GM18505 (cell line): ENCODE results near the gene PSMD13.
"Not testable (repeated sequence)": the region's sequence is repeated elsewhere in the genome, so short reads cannot be mapped to it uniquely, and the experiment has no call there.

ENCODE experiments used
- ATAC-seq: cut with Tn5 transposase; IDR thresholded peaks from one replicate; pipeline ENCODE4 v1.9.1; 2021; ENCODE audit not compliant: unreplicated experiment
- POLR2A ChIP-seq: IDR thresholded peaks from 4 replicates; pipeline ENCODE4 v1.6.1; 2011; ENCODE audit warnings: borderline replicate concordance; ENCODE audit not compliant: insufficient read depth, insufficient read length; ENCODE audit errors: extremely low read depth

The PSMD13 gene

GRCh38 chr11:217704-218103 is 19.1 kb upstream of the PSMD13 start:
- TF ChIP-seq POLR2A: no peak
- no peak for ATAC-seq

DNA sequence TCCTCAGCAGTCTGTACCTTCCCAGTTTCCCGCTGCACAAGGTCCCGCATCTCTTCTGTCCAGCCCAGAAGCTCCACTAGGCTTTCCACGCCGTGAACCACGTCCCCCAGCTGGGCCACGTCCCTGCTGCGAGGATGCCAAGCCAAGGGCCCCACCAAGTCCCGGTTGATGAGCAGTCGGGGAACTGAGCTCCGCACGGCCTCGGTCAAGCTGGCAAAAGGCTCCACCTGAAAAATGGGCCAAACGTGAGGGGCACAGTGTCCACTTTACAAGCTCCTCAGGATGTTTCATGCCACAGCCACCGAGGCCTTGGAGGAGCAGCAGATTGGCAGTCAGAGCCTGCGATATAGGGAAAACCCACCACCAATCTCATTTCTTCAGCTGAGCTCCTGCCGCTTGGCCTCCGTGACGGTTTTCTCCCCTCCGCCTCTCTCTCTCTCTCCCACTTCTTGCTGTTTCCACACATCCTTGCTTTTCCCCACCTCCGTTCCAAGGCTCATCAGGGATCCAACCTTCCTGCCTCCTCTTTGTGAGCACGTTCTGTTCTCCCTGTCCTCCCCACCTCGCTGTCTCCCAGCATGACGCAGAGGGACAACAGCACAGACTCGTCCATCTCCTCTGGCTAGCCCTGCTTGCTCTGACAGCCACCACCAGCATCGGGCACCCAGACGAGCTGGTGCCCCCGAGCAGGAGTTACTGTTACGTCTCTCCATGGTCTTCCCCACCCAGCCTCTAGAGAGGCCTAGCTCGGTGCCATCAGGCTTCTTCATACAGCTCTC is 17.8 kb upstream of the PSMD13 start:
- TF ChIP-seq POLR2A: no peak
- ATAC-seq: no peak

GRCh38 chr11:220641-221215 is 16.0 kb upstream of the PSMD13 start:
- ATAC-seq: not testable (repeated sequence)

- no peak for TF ChIP-seq POLR2A
- ATAC-seq: no peak
These were observed 15.2 kb upstream of the PSMD13 start for GRCh38 chr11:221539-221938.

DNA sequence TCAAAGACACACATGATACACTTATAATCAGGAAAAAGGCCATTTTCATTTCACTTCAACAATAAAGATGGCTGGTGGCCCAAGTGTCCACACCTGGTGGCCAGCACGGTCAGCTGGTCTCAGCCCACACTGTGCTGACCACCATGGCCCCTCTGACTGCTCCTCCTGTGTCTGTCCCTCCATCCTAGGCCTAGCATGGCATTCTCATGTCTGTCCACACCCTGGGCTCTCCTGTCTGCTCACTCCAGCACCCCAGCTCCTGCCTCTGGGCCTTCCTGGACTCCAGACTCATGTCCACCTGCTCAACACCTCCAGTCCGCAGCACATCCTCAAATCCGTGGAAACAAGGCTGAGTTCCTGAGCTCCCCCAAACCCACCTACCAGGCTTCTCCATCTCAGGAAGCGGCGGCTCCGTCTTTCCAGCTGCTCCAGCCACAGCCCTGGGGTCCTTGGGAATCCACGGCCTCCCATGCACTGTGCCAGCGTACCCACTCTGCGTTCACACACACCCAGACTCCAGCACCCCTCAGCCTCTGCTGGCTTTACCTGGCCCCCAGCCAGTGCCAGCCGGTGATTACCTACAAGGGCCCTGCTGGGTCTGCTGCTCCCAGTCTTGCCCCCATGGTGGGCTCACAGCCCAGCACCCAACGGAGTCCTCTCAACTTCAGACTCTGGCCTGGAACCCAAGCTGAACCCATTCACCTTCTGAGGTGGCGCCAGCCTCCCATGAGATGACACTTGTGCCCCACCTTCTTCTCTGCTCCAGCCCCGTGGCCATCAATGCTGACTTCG is 14.6 kb upstream of the PSMD13 start:
- ATAC-seq: no peak
- TF ChIP-seq POLR2A: no peak

- no peak for TF ChIP-seq POLR2A
- no peak for ATAC-seq
These were observed 13.6 kb upstream of the PSMD13 start for GRCh38 chr11:223026-223789.

GRCh38 chr11:223884-224283 is 12.9 kb upstream of the PSMD13 start:
- TF ChIP-seq POLR2A: no peak
- ATAC-seq: no peak

DNA sequence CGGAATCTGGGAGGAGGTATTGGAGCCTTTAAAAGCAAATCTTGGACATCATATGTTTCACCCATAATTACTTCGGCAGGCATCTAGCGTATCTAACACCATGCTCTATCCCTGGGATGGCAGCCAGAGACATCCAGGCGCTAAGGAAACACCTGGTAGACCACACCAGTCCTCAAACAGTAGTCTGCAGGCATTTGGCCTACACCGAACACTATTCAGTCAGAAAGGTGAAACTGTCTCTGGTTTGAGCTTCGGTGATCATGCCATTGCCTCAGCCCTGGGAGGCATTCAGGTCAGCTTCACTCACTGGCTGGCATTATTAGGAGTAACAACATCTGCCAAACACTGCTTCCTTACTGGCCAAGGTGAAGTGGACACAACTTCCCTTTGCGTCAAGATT is 12.4 kb upstream of the PSMD13 start:
- TF ChIP-seq POLR2A: no peak
- no peak for ATAC-seq

- ATAC-seq: no peak
- TF ChIP-seq POLR2A: no peak
These were observed 10.9 kb upstream of the PSMD13 start for GRCh38 chr11:225734-226453.

GRCh38 chr11:227824-228379 is 8.9 kb upstream of the PSMD13 start:
- no peak for ATAC-seq
- TF ChIP-seq POLR2A: no peak

- TF ChIP-seq POLR2A: no peak
- ATAC-seq: no peak
These were observed 6.3 kb upstream of the PSMD13 start for GRCh38 chr11:230431-230830.

GRCh38 chr11:232783-233565 is 3.8 kb upstream of the PSMD13 start:
- ATAC-seq: no peak
- no peak for TF ChIP-seq POLR2A
